Fibroblast of lung (primary cell): ENCODE data around the gene DKK2. TPM values are rescaled to one million over a fixed set of nuclear protein-coding genes. Genes with fewer than 3 reads are reported as not detected.

Experiments used
- DNase-seq, 2 donors: peaks; one replicate each; pipeline versions ENCODE4 v3.0.0 to v3.0.0-alpha.2; 2010; ENCODE audit warnings: low read depth in 2 of 2
- H2AFZ ChIP-seq: 2 replicates; pipeline ENCODE4 v1.5.1; 2012; ENCODE audit warnings: low read length, control low read depth, inconsistent platforms
- H3K27ac ChIP-seq: 2 replicates; pipeline ENCODE4 v1.5.1; 2011; ENCODE audit warnings: low read length, control low read depth; ENCODE audit not compliant: insufficient read depth
- H3K27me3 ChIP-seq: 2 replicates; pipeline ENCODE4 v1.5.1; 2011; ENCODE audit warnings: mild to moderate bottlenecking, low read length; ENCODE audit not compliant: control insufficient read depth, insufficient read depth
- H3K36me3 ChIP-seq: 2 replicates; pipeline ENCODE4 v1.5.1; 2011; ENCODE audit warnings: low read length; ENCODE audit not compliant: control insufficient read depth, insufficient read depth
- H3K4me1 ChIP-seq: 2 replicates; pipeline ENCODE4 v1.5.1; 2011; ENCODE audit warnings: low read length; ENCODE audit not compliant: control insufficient read depth, insufficient read depth; ENCODE audit errors: extremely low read depth
- H3K4me2 ChIP-seq: 2 replicates; pipeline ENCODE4 v1.5.1; 2011; ENCODE audit warnings: low read length, control low read depth; ENCODE audit not compliant: insufficient read depth; ENCODE audit errors: extremely low read depth
- H3K4me3 ChIP-seq, 4 experiments: fragments of 200-600 bp in 1 of 4; sonication (generic) in 1 of 4; replicated peaks in 1 of 4; 2 replicates each; pipeline ENCODE4 v1.5.1; 2011 to 2016; ENCODE audit warnings: low read length in 4 of 4, low read depth in 3 of 4, mild to moderate bottlenecking in 3 of 4, control low read depth in 2 of 4, inconsistent platforms in 1 of 4, mixed read lengths in 1 of 4; ENCODE audit not compliant: insufficient read depth in 1 of 4; ENCODE audit errors: control extremely low read depth in 1 of 4
- H3K79me2 ChIP-seq: 2 replicates; pipeline ENCODE4 v1.5.1; 2012; ENCODE audit warnings: mild to moderate bottlenecking, low read length, inconsistent platforms; ENCODE audit not compliant: control insufficient read depth, insufficient read depth
- H3K9ac ChIP-seq: 2 replicates; pipeline ENCODE4 v1.5.1; 2011; ENCODE audit warnings: mild to moderate bottlenecking, low read length, control low read depth; ENCODE audit not compliant: insufficient read depth
- H3K9me3 ChIP-seq: 2 replicates; pipeline ENCODE4 v1.5.1; 2012; ENCODE audit warnings: low read depth, low read length; ENCODE audit not compliant: control insufficient read depth, insufficient read depth
- H4K20me1 ChIP-seq: 2 replicates; pipeline ENCODE4 v1.5.1; 2011; ENCODE audit warnings: low read length; ENCODE audit not compliant: control insufficient read depth, insufficient read depth; ENCODE audit errors: extremely low read depth
- EZH2 ChIP-seq: IDR thresholded peaks from 2 replicates; pipeline ENCODE4 v1.5.1; 2012; ENCODE audit warnings: low read length, control low read depth, mild to moderate bottlenecking; ENCODE audit errors: missing control alignments
- polyA plus RNA-seq, 2 donors: library from polyadenylated mRNA; depleted of rRNA in 1 of 2; stranded (reverse) in 1 of 2; unstranded in 1 of 2; fragments of >200 nt; gene quantifications; 2 replicates each; pipeline ENCODE4 v1.2.1, GENCODE V29; 2011 to 2012; ENCODE audit warnings: missing spikeins in 1 of 2
- total RNA-seq: library from RNA; depleted of rRNA; stranded (reverse); fragments of >200 nt; gene quantifications from 2 replicates; pipeline ENCODE4 v1.2.1, GENCODE V29; 2014
- TF ChIP-seq, protein P1 (sequence below), 2 donors: IDR thresholded peaks in 1 of 2; conservative IDR thresholded peaks in 1 of 2; 1 replicate in 1 of 2; 2 replicates in 1 of 2; pipeline ENCODE4 v1.5.1; 2011 to 2012; ENCODE audit warnings: low read length in 2 of 2, control low read depth in 1 of 2, inconsistent platforms in 1 of 2, low read depth in 1 of 2, mild to moderate bottlenecking in 1 of 2

The DKK2 gene
- total and polyA plus RNA-seq, 2 donors (not counting 1 experiment from before 2014, with no cell fraction given): 0.48 to 1.2 TPM

DNA sequence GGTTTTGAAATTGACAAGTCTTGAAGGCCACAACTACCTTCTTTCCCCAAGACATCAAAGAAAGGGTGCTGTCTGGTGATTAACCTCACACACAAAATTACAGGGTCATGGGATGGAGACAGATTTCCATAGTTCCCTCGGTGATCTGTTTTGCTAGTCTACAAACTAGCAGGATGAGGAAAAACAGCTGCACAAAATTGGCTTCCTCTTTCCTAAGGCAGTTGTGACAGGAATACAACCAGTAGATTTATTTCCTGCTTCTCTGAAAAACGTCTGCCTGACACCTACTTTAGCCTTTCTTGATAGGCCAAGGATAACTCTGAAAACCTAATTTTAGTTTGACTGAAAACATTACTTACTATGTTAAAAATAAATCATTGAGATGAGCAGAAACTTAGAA is 39.6 kb downstream of the DKK2 start:
- H3K27ac ChIP-seq: no peak overlapping the region

DNA sequence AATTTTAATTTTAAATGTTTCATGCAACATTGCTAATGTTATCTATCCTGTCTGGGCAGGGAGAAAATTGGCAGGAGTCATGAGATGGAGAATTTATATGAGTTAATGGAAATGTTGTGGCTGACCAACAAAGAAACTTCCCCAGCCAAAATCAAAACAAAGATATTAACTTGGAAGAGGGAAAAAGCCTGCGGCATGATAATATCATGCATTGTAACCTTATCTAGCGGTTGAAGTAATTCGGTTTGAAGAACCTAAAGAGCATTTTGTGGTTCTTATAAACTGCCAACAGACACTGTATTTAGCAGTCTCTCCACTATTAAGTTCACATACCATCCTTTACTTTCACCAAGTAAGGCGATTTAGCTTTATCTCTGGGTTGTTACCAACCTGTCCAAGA is 42.3 kb downstream of the DKK2 start:
- DNase-seq: peak in 1 of 2 donors; percentile 44
- Histone ChIP-seq H3K27me3 (no peaks in the 10 kb centered on the region), H3K27ac (no peak overlapping the region), H3K4me1 (no peaks in the 10 kb centered on the region), H3K4me3 (no peak overlapping the region), H3K4me2 (no peak overlapping the region), H3K79me2 (no peaks in the 10 kb centered on the region), H3K36me3 (no peaks in the 10 kb centered on the region), H2AFZ (no peak overlapping the region), H3K9me3 (no peaks in the 10 kb centered on the region), H3K9ac (no peak overlapping the region), H4K20me1 (no peaks in the 10 kb centered on the region)
- TF ChIP-seq, protein P1, sequence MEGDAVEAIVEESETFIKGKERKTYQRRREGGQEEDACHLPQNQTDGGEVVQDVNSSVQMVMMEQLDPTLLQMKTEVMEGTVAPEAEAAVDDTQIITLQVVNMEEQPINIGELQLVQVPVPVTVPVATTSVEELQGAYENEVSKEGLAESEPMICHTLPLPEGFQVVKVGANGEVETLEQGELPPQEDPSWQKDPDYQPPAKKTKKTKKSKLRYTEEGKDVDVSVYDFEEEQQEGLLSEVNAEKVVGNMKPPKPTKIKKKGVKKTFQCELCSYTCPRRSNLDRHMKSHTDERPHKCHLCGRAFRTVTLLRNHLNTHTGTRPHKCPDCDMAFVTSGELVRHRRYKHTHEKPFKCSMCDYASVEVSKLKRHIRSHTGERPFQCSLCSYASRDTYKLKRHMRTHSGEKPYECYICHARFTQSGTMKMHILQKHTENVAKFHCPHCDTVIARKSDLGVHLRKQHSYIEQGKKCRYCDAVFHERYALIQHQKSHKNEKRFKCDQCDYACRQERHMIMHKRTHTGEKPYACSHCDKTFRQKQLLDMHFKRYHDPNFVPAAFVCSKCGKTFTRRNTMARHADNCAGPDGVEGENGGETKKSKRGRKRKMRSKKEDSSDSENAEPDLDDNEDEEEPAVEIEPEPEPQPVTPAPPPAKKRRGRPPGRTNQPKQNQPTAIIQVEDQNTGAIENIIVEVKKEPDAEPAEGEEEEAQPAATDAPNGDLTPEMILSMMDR (conservative IDR thresholded peaks at IDR 0.05 in 1 of 2, IDR thresholded peaks at IDR 0.05 in 1 of 2; ENCODE audit: low read depth in 1 of 2, low read length in 2 of 2): no peak
- TF ChIP-seq EZH2: no peak

More for the DNA sequence above, 39.6 kb downstream of the DKK2 start:
- no peaks in the 10 kb centered on the region for H3K36me3 ChIP-seq
- no peaks in the 10 kb centered on the region for H3K4me1 ChIP-seq
- no peak overlapping the region for H3K9ac ChIP-seq
- TF ChIP-seq, protein P1 (conservative IDR thresholded peaks at IDR 0.05 in 1 of 2, IDR thresholded peaks at IDR 0.05 in 1 of 2; ENCODE audit: low read depth in 1 of 2, low read length in 2 of 2): no peak
- no peak for TF ChIP-seq EZH2
- no peak overlapping the region for H3K4me2 ChIP-seq
- H4K20me1 ChIP-seq: no peaks in the 10 kb centered on the region
- no peak overlapping the region for H3K4me3 ChIP-seq
- no peaks in the 10 kb centered on the region for H3K27me3 ChIP-seq
- H3K79me2 ChIP-seq: no peaks in the 10 kb centered on the region
- no peak overlapping the region for H2AFZ ChIP-seq
- no peak for DNase-seq
- H3K9me3 ChIP-seq: no peaks in the 10 kb centered on the region

DNA sequence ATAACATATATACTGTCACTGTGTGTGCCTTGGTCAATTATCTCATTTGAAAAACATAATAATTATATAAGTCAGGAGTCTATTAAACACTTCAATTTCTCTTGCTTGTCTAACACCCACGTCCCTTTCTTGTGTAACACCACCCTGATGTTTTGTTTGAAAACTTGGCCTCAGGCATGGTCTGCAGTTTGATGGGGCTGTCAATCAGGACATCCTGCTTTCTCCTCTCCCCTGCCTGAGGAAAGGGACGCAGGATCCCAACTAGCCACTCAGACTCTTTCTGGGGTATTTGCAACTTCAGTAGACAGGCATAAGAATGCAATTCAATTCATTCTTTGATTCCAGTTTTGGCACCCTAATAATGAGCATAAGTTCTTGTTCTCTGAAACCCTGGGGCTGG is 48.8 kb downstream of the DKK2 start:
- H4K20me1 ChIP-seq: no peaks in the 10 kb centered on the region

More for the DNA sequence above, 48.8 kb downstream of the DKK2 start:
- Histone ChIP-seq H2AFZ (no peak overlapping the region), H3K36me3 (no peaks in the 10 kb centered on the region), H3K4me1 (no peaks in the 10 kb centered on the region), H3K4me3 (no peak overlapping the region), H3K9ac (no peak overlapping the region), H3K9me3 (no peaks in the 10 kb centered on the region), H3K4me2 (no peak overlapping the region), H3K27me3 (no peaks in the 10 kb centered on the region), H3K27ac (no peak overlapping the region), H3K79me2 (no peaks in the 10 kb centered on the region)
- no peak for DNase-seq
- TF ChIP-seq, protein P1 (conservative IDR thresholded peaks at IDR 0.05 in 1 of 2, IDR thresholded peaks at IDR 0.05 in 1 of 2; ENCODE audit: low read depth in 1 of 2, low read length in 2 of 2): no peak
- TF ChIP-seq EZH2: no peak
